ENCODE measurements around the gene CCR3.

CCR3 gene

DNA sequence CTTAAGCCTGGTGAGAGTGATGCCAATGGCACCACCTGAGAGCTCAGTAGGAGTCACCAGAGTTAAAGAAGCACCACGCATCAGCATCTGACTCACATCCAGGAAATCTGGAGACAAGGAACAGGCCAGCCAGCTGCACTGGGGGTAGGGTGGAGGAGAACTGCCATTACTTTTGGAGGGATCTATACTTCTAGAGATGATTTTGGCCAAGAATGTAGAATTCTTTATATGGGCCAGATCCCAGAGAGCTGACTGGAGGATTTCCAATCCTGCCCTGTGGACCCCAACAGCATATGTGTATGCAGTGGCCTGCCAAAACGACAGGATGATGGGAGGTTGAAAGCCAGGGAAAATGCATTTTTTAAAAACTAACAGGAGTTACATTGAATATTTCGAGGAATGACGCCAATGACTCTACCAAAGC lies 29.8 kb downstream of the CCR3 start:
- no peak for DNase-seq (ENCODE audit: low spot score)

- DNase-seq (ENCODE audit: low spot score): no peak
These were observed 34.3 kb downstream of the CCR3 start for GRCh38 chr3:46276497-46277099.

DNA sequence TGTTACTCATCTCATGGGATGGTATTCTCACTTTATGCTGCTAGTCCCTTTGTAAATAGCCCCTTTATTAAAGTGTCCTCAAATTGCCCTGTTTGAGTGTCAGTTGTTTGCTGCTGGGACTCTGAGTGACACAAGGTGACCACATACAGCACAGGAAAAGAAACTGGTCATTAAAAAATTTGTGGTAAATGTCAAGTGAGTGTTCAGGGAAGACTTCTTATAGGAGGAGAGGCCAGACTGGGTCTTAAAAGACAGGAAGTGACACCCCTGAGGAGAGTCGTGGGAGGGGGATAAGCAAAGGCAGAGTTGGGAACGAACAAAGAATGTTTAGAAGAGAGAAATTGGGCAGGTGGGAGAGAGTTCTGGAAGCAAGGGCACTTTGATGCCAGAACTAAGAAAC lies 35.2 kb downstream of the CCR3 start:
- no peak for DNase-seq (ENCODE audit: low spot score)

GRCh38 chr3:46278816-46279672 lies 36.8 kb downstream of the CCR3 start:
- DNase-seq (ENCODE audit: low spot score): no peak

DNA sequence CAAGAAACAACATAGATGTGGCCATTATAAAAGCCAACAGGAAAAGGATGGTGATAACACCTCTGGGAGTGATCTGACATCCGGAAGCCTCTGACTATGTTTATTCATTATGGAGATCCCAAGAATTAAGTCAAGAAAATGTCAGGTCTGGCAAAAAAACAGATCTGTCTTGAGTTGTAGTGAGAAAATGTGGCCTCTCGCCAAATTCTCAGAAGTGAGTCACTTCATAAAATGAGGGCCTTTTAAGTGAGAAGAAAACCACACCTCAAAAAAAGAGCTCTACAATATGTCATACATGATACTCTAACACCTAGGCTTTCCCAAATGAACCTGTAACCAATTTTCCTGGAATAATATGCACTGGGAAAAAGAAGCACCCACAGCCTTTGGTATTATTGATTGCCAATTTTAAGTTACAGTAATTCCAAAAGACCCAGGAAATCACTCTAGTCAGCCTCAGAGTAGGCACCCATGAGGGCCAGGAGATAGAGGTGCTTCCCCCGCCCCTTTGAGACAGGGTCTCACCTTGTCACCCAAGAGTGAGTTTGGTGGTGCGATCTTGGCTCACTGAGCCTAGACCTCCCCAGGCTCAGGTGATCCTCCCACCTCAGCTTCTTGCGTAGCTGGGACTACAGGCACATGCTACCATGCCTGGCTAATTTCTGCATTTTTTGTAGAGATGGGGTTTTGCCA lies 38.0 kb downstream of the CCR3 start:
- DNase-seq (ENCODE audit: low spot score): no peak

DNA sequence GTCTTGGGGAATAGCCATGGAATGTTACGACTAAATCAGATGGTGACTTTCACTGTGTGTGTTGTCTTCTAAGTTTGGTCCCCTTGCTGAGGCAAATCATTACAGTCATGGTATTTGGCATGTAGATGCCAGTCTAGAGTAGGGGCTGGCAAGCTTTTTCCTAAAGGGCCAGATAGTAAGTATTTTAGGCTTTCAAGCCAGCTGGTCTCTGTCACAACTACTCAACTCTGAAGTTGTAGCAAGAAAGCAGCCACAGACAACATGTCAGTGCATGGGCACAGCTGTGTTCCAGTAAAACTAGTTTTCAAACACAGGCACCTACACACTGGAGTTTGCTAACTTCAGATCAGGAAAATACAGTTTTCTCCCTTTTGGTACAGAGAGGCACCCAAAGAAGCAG lies 39.3 kb downstream of the CCR3 start:
- DNase-seq (ENCODE audit: low spot score): no peak

GRCh38 chr3:46282041-46282440 lies 39.8 kb downstream of the CCR3 start:
- DNase-seq (ENCODE audit: low spot score): no peak

GRCh38 chr3:46282696-46283095 lies 40.4 kb downstream of the CCR3 start:
- DNase-seq (ENCODE audit: low spot score): no peak

GRCh38 chr3:46283881-46284450 lies 41.7 kb downstream of the CCR3 start:
- DNase-seq (ENCODE audit: low spot score): no peak

DNA sequence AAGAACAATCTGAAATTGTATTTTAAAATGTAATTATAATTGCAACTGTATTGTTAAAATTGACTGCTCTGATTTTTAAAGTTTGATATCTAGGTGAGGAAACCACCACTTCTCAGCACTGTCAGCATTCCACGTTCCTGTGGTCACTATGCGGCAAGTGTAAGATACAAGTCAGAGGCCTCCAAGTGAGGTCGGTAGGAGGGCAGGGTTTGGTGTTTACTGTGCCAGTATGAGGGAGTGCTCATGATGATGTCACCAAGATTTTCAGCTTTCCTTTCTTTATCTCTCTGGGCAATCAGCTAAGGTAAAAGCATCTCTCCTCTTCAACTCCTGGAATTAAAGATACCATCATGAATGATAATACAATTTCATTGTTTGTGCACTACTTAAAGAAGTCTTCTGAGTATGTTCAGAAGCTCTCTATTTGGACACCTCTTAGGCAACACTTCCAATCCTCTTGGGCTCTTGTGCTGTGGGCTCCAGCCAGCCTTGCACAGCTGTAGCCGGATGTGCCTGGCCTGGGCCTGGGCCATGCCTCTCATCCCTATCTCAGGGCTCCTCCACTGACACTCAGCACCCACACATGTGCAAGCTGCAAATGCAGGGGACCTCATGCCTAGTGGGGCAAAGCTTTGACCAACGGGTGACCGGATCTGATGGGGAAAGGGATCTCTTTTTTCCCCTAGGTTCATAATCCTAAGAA lies 42.9 kb downstream of the CCR3 start:
- DNase-seq (ENCODE audit: low spot score): no peak

- DNase-seq (ENCODE audit: low spot score): no peak
These were observed 43.8 kb downstream of the CCR3 start for GRCh38 chr3:46285931-46286619.

DNA sequence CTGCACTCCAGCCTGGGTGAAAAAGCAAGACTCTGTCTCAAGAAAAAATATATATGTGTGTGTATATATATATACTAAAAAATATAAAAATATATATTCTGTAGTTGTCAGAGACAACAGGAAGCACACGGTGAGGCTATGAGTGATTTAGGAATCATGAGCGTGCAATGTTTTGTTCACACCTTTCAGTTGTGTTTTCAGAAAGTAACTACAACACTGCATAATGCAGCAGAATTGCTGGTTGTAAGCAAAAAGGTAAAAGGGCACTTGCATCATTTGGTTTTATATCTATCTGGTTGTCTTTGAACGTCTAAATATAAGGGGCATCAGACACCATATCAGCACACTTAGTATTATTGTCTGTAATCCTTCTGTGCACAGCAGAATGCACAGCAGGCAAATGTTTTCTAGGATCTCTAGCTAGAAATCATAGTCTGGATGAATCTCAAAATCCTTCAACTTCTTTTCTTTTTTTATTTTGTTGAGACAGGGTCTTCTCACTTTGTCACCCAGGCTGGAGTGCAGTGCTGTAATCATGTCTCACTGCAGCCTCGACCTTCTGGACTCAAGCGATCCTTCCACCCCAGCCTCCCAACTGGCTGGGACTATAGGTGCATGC lies 44.8 kb downstream of the CCR3 start:
- no peak for DNase-seq (ENCODE audit: low spot score)

DNA sequence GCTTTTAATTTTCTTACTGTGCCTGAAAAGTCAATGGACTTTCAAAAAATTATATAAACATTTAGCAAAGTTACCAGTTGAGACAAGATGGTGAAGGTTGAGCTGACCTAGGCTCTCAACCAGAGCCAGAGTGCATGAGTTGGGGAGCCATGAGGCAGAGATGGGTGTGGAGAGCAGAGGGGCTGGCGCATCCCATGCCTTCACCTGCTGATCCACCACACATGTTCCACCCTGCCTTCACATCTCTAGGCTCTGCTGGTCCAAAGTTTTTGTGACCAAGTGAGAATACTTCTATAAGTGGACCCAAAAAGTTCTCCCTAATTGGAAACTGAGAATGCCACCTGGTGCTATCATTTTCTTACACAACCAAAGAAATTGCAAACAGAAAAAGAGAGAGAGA lies 47.3 kb downstream of the CCR3 start:
- DNase-seq (ENCODE audit: low spot score): no peak

DNA sequence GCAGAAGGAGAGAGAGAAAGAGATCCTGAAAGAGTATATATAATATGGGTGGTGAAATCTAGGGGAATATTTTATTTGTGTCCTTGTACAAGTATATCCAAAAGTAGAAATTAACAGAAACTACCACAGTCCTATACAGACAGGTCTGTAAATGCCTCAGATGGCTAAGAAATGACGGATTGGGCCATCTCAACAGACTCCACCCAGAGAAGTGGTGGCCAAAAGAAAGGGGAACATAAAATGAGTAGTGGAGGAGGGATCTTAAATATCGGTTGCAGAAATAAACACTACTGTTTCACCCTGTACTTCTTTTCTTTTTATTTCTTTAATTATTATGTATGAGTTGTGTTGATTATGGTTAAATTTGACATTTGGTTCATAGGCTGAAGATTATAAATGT lies 47.7 kb downstream of the CCR3 start:
- no peak for DNase-seq (ENCODE audit: low spot score)

GRCh38 chr3:46291046-46291445 lies 48.8 kb downstream of the CCR3 start:
- DNase-seq (ENCODE audit: low spot score): no peak

- no peak for DNase-seq (ENCODE audit: low spot score)
These were observed 50.9 kb downstream of the CCR3 start for GRCh38 chr3:46293035-46293724.

DNA sequence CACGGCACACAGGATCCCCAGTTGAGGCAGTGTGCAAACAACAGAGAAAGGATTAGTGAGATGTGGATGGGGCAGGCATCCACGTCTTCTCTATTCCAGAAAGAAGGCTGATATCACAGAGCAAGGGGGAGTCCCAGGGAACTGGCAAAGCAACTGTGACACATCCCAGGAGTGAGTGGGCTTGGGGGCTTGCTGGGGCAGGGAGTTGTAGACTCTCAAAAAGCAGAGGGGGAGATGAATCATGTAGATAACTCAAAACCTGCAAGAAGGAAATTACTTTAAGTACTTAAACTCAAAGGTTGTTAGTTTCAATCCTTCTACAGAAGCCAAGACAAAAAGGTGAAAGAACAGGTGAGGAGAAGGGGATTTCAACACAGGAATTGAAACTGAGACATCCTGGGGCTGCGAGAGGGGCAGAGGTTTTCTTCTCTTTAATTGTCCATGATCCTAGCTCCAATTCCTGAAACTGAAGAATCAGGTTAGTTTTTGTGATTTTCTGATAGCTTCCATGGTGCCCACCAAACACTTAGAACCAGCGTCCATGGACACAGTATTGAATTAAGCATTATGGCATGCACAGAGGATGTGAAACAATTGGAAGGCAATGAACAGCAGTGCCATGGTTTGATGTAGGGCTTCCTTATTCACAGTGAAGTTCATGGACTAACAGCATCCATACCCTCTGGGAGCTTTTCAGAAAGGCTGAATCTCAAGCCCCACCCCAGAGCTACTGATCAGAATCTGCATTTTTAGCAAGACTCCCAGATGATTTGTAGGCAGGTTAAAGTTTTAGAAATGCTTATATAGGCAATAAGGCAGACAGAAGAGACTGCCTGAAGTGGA lies 52.0 kb downstream of the CCR3 start:
- no peak for DNase-seq (ENCODE audit: low spot score)

DNA sequence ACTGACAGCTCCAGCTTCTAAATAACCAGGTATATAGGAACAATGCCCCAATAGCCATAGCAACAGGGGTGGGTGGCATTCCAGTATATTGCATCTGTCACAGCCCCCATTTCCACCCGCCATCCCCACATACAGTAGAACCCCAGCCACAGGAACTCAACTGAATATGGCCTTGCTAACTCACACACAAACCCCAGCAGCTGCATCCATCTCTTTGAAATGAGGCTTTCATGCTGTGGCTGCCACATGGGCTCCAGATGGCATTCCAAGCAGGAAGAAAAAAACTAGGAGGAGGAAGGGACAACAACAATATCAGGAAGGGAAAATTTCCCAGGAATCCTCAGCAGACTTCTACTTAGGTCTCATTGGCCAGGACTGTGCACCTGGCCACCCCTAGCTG lies 54.6 kb downstream of the CCR3 start:
- no peak for DNase-seq (ENCODE audit: low spot score)

DNA sequence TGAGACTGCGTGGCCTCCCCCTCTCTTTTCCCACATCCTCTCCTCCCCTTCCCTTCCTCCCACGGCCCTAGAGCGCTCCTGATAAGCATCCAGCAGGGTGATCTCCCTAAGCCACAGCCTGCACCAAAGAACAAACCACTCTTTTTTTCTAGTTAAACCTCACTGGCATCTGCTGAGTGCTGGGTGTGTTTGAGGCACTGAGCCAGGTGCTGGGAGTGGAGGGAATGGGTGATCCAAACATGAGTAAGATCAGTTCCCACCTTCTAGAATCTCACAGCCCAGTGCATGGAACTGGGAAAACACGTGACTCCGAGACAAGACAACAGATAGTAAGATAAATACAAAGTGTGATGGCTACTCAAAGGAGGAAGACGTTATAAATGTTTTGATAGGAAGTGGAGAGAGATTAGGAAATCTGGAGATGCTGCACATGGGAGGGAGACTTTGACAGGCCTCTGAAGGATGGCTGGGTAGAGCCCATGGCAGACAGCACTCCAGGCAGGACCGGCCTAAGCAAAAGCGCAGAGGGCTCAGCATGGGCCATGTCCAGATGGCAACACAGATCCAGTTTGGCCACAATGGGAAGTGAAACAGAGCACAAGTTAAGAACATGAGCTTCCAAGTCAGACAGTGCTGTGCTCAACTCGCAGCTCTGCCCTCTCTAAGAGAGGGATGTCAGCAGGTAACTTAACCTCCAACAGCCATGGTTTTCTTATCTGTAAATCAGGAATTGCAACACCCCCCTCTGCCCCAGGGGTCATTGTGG lies 55.6 kb downstream of the CCR3 start:
- no peak for DNase-seq (ENCODE audit: low spot score)

Measured in AG08396 (cell line).